ENCODE data around the gene CCL27. TPM values are rescaled to one million over a fixed set of nuclear protein-coding genes. Genes with fewer than 3 reads are reported as not detected.

The CCL27 gene
- total and polyA plus RNA-seq, 2 donors (not counting 1 experiment from before 2014, with no cell fraction given), result not detected

GRCh38 chr9:34646211-34647083 lies 16.0 kb downstream of the CCL27 start, which contains the start of gene GALT:
Gene GALT, plus strand, starts transcription at chr9:34646675. Its CDS starts 30 bp downstream, at chr9:34646705.
- peak within 1 kb of the TSS; percentile 99 for H3K4me2 ChIP-seq (ENCODE audit: extremely low read depth, insufficient read depth, low read length)
- no peaks in the 10 kb centered on the region for H4K20me1 ChIP-seq (ENCODE audit: control insufficient read depth, extremely low read depth, insufficient read depth, low read length)
- TF ChIP-seq CTCF (conservative IDR thresholded peaks at IDR 0.05 in 1 of 2, IDR thresholded peaks at IDR 0.05 in 1 of 2; ENCODE audit: low read depth in 1 of 2, low read length in 2 of 2) (peak; percentile 54 to 67), EZH2 (IDR thresholded peaks at IDR 0.05; ENCODE audit: low read length, missing control alignments) (no peak)
- peaks cover 6% of the 10 kb centered on the region for H3K36me3 ChIP-seq (ENCODE audit: control insufficient read depth, insufficient read depth, low read length)
- H3K4me1 ChIP-seq (ENCODE audit: control insufficient read depth, extremely low read depth, insufficient read depth, low read length), result peaks cover 16% of the 10 kb centered on the region
- peak within 1 kb of the TSS; percentile 99 for H2AFZ ChIP-seq (ENCODE audit: low read length)
- DNase-seq (ENCODE audit: low read depth in 2 of 2), result peak; percentile 77 to 80
- peak within 1 kb of the TSS; percentile 67 for H3K27ac ChIP-seq (ENCODE audit: insufficient read depth, low read length)
- H3K9me3 ChIP-seq (ENCODE audit: control insufficient read depth, insufficient read depth, low read depth, low read length), result no peaks in the 10 kb centered on the region
- peak within 1 kb of the TSS; percentile 73 to 89 (median 82) for H3K4me3 ChIP-seq (replicated peaks in 1 of 4; ENCODE audit: control extremely low read depth in 1 of 4, insufficient read depth in 1 of 4, low read depth in 3 of 4, low read length in 4 of 4)
- H3K27me3 ChIP-seq (ENCODE audit: control insufficient read depth, insufficient read depth, low read length), result no peaks in the 10 kb centered on the region
- peaks cover 10% of the 10 kb centered on the region for H3K79me2 ChIP-seq (ENCODE audit: control insufficient read depth, insufficient read depth, low read length)
- H3K9ac ChIP-seq (ENCODE audit: insufficient read depth, low read length), result peak within 1 kb of the TSS; percentile 79

GRCh38 chr9:34644766-34645314 lies 17.6 kb downstream of the CCL27 start:
- H3K4me3 ChIP-seq (replicated peaks in 1 of 4; ENCODE audit: control extremely low read depth in 1 of 4, insufficient read depth in 1 of 4, low read depth in 3 of 4, low read length in 4 of 4), result no peak overlapping the region

More at GRCh38 chr9:34644766-34645314, 17.6 kb downstream of the CCL27 start:
- no peak for DNase-seq (ENCODE audit: low read depth in 2 of 2)
- no peak overlapping the region for H3K27ac ChIP-seq (ENCODE audit: insufficient read depth, low read length)
- no peaks in the 10 kb centered on the region for H3K27me3 ChIP-seq (ENCODE audit: control insufficient read depth, insufficient read depth, low read length)
- H3K4me2 ChIP-seq (ENCODE audit: extremely low read depth, insufficient read depth, low read length), result no peak overlapping the region
- H2AFZ ChIP-seq (ENCODE audit: low read length), result no peak overlapping the region
- no peaks in the 10 kb centered on the region for H4K20me1 ChIP-seq (ENCODE audit: control insufficient read depth, extremely low read depth, insufficient read depth, low read length)
- H3K9me3 ChIP-seq (ENCODE audit: control insufficient read depth, insufficient read depth, low read depth, low read length), result no peaks in the 10 kb centered on the region
- H3K36me3 ChIP-seq (ENCODE audit: control insufficient read depth, insufficient read depth, low read length), result peaks cover 6% of the 10 kb centered on the region
- TF ChIP-seq CTCF (conservative IDR thresholded peaks at IDR 0.05 in 1 of 2, IDR thresholded peaks at IDR 0.05 in 1 of 2; ENCODE audit: low read depth in 1 of 2, low read length in 2 of 2) (no peak), EZH2 (IDR thresholded peaks at IDR 0.05; ENCODE audit: low read length, missing control alignments) (no peak)
- peaks cover 10% of the 10 kb centered on the region for H3K79me2 ChIP-seq (ENCODE audit: control insufficient read depth, insufficient read depth, low read length)
- peaks cover 9% of the 10 kb centered on the region for H3K4me1 ChIP-seq (ENCODE audit: control insufficient read depth, extremely low read depth, insufficient read depth, low read length)
- H3K9ac ChIP-seq (ENCODE audit: insufficient read depth, low read length), result no peak overlapping the region

Data from fibroblast of lung (primary cell).